Colonic mucosa (tissue), 4 donors: ENCODE results near the gene FBXO15. TPM values are rescaled to one million over a fixed set of nuclear protein-coding genes. Genes with fewer than 3 reads are reported as not detected.

Source experiments
- DNase-seq: peaks from one replicate; pipeline ENCODE4 v3.0.0-alpha.2; 2020
- H3K27ac ChIP-seq: fragments of 200-600 bp; one replicate; pipeline ENCODE4 v1.8.0; 2021
- H3K27me3 ChIP-seq: fragments of 200-600 bp; one replicate; pipeline ENCODE4 v1.8.0; 2021
- H3K36me3 ChIP-seq: fragments of 200-600 bp; one replicate; pipeline ENCODE4 v1.8.0; 2021
- H3K4me1 ChIP-seq: fragments of 200-600 bp; one replicate; pipeline ENCODE4 v1.8.0; 2021; ENCODE audit warnings: mild to moderate bottlenecking
- H3K4me3 ChIP-seq: fragments of 200-600 bp; one replicate; pipeline ENCODE4 v1.8.0; 2021
- H3K9ac ChIP-seq, 2 donors: one replicate each; pipeline ENCODE4 v1.7.0; 2013; ENCODE audit warnings: control low read depth in 2 of 2, low read depth in 2 of 2, low read length in 2 of 2
- H3K9me3 ChIP-seq: fragments of 200-600 bp; one replicate; pipeline ENCODE4 v1.8.0; 2021
- CTCF ChIP-seq: fragments of 200-600 bp; IDR thresholded peaks from one replicate; pipeline ENCODE4 v1.8.0; 2022; ENCODE audit warnings: antibody characterized with exemption, mild to moderate bottlenecking
- intact Hi-C: fragments of 100-400 bp; cut with DNase I; formaldehyde crosslinking; loops from one replicate; pipeline ENCODE4 v1.14.1; 2022
- total RNA-seq, 2 donors: library from RNA; stranded (reverse); fragmentation: NEBNext Ultra II Directional in 1 of 2; extraction: Animal tissue kit (Norgen Biotek cat#: 25700) in 1 of 2; gene quantifications; one replicate each; pipeline ENCODE4 v1.2.1, GENCODE V29; 2021
- donor health status: healthy.
- donor health status: DM: no; HTN: no; CAD: no.
- donor health status: DM: no; HTN: no; CAD: no.

FBXO15 gene
- total RNA-seq, 2 donors from 2014 or later, result not detected

GRCh38 chr18:74190086-74190485 is 42.5 kb upstream of the FBXO15 start:
- Histone ChIP-seq H3K9me3 (no peaks in the 10 kb centered on the region), H3K4me3 (no peak overlapping the region), H3K27ac (no peak overlapping the region), H3K27me3 (no peaks in the 10 kb centered on the region), H3K36me3 (no peaks in the 10 kb centered on the region), H3K4me1 (no peaks in the 10 kb centered on the region), H3K9ac (no peak overlapping the region)
- no peak for TF ChIP-seq CTCF
- intact Hi-C loops, result loop anchor here (10.0 kb wide), 2 partner anchors 305 to 365 kb away; partner anchors contain the start of gene CNDP2
- no peak for DNase-seq

- DNase-seq, result no peak
- Histone ChIP-seq H3K4me3 (no peak overlapping the region), H3K27ac (no peak overlapping the region), H3K36me3 (no peaks in the 10 kb centered on the region), H3K4me1 (no peaks in the 10 kb centered on the region), H3K27me3 (no peaks in the 10 kb centered on the region), H3K9me3 (no peaks in the 10 kb centered on the region), H3K9ac (no peak overlapping the region)
- intact Hi-C loops, result no loop called here
- TF ChIP-seq CTCF, result no peak
Measured at GRCh38 chr18:74186661-74187060, 39.0 kb upstream of the FBXO15 start.

- no peak overlapping the region for H3K4me3 ChIP-seq
- intact Hi-C loops, result no loop called here
- H3K9me3 ChIP-seq, result no peaks in the 10 kb centered on the region
- H3K36me3 ChIP-seq, result no peaks in the 10 kb centered on the region
- H3K27me3 ChIP-seq, result no peaks in the 10 kb centered on the region
- TF ChIP-seq CTCF, result no peak
- H3K4me1 ChIP-seq, result no peaks in the 10 kb centered on the region
- no peak for DNase-seq
- H3K27ac ChIP-seq, result no peak overlapping the region
- H3K9ac ChIP-seq, result no peak overlapping the region
Measured at GRCh38 chr18:74185860-74186259, 38.2 kb upstream of the FBXO15 start.

- DNase-seq, result no peak
- no peaks in the 10 kb centered on the region for H3K27me3 ChIP-seq
- no peak overlapping the region for H3K27ac ChIP-seq
- H3K36me3 ChIP-seq, result no peaks in the 10 kb centered on the region
- intact Hi-C loops, result no loop called here
- H3K9me3 ChIP-seq, result no peaks in the 10 kb centered on the region
- no peak overlapping the region for H3K4me3 ChIP-seq
- TF ChIP-seq CTCF, result no peak
- no peaks in the 10 kb centered on the region for H3K4me1 ChIP-seq
- no peak overlapping the region for H3K9ac ChIP-seq
Measured at GRCh38 chr18:74184875-74185274, 37.2 kb upstream of the FBXO15 start.

GRCh38 chr18:74183130-74183529 is 35.5 kb upstream of the FBXO15 start:
- no peak overlapping the region for H3K27ac ChIP-seq
- H3K4me3 ChIP-seq, result no peak overlapping the region
- H3K27me3 ChIP-seq, result no peaks in the 10 kb centered on the region
- H3K9me3 ChIP-seq, result no peaks in the 10 kb centered on the region
- intact Hi-C loops, result no loop called here
- H3K9ac ChIP-seq, result no peak overlapping the region
- H3K36me3 ChIP-seq, result no peaks in the 10 kb centered on the region
- H3K4me1 ChIP-seq, result no peaks in the 10 kb centered on the region
- TF ChIP-seq CTCF, result no peak
- DNase-seq, result no peak

- no peak for TF ChIP-seq CTCF
- Histone ChIP-seq H3K4me1 (no peaks in the 10 kb centered on the region), H3K9ac (no peak overlapping the region), H3K27ac (no peak overlapping the region), H3K27me3 (no peaks in the 10 kb centered on the region), H3K36me3 (no peaks in the 10 kb centered on the region), H3K4me3 (no peak overlapping the region), H3K9me3 (no peaks in the 10 kb centered on the region)
- intact Hi-C loops, result no loop called here
- DNase-seq, result no peak
Measured at GRCh38 chr18:74182335-74182734, 34.7 kb upstream of the FBXO15 start.
